ENCODE results near the gene ETS2. TPM values are rescaled to one million over a fixed set of nuclear protein-coding genes. Genes with fewer than 3 reads are reported as not detected.

ETS2 gene
- total and polyA plus RNA-seq, 2 of the 8 experiments (the other 6 are each of a cell fraction or from before 2014, with no cell fraction given) = 11.0 to 45.1 TPM

DNA sequence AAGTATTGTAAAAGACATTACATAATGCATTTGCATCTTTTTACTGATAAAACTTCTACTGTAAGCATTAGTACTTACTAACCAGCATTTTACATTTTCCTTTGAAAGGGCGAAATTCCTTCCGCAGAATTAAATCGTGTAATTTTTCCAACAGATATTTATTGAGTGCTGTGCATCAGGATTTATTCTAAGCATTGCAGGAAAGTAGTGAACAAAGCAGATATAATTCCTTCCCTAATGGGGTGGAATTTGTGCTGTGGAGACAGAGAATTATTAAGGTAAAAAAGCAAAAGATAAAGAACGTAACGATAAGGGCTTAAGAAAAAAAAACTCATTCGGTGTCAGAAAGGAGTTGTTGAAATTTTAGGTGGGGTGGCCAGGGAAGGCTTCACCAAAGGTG is 7.6 kb upstream of the ETS2 start:
- no peak overlapping the region for H3K14ac ChIP-seq (ENCODE audit: insufficient read length)
- no peak overlapping the region for H2BK120ac ChIP-seq (replicated peaks; ENCODE audit: low read depth, low read length)
- no peak overlapping the region for H2AFZ ChIP-seq (ENCODE audit: low read length)
- CTCF ChIA-PET (ENCODE audit: partially characterized antibody) = no interaction called here
- H3K23me2 ChIP-seq (ENCODE audit: low read depth, low read length) = no peaks in the 10 kb centered on the region
- no peak overlapping the region for H3K23ac ChIP-seq (ENCODE audit: insufficient read length)
- H2AK5ac ChIP-seq (ENCODE audit: low read depth, low read length) = no peak overlapping the region
- FAIRE-seq = no peak
- no peak overlapping the region for H2BK20ac ChIP-seq (ENCODE audit: low read length)
- H2BK12ac ChIP-seq (ENCODE audit: low read depth, low read length) = no peak overlapping the region
- peaks cover 0 to 2% (median 0%) of the 10 kb centered on the region in 4 experiments; a peak in 1 of 7 replicates for H3K27me3 ChIP-seq (replicated peaks in 1 of 4; ENCODE audit: control insufficient read depth in 3 of 4, extremely low read depth in 1 of 4, insufficient read depth in 3 of 4, low read length in 3 of 4)
- no peak overlapping the region for H4K5ac ChIP-seq (ENCODE audit: insufficient read length, low read depth, low read length)
- H2BK5ac ChIP-seq (ENCODE audit: low read depth, low read length) = no peak overlapping the region
- H3K4me3 ChIP-seq (ENCODE audit: extremely low read depth in 1 of 4, insufficient read depth in 2 of 4, low read depth in 3 of 4, low read length in 4 of 4) = no peak overlapping the region
- H4K8ac ChIP-seq (ENCODE audit: extremely low read depth, insufficient read depth, low read length) = no peak overlapping the region
- H3K36me3 ChIP-seq (ENCODE audit: control insufficient read depth in 2 of 4, insufficient read depth in 4 of 4, low read length in 3 of 4) = no peaks in the 10 kb centered on the region
- H3K9ac ChIP-seq (replicated peaks in 1 of 4; ENCODE audit: extremely low read depth in 1 of 4, low read depth in 3 of 4, low read length in 3 of 4) = no peak overlapping the region
- 89% methylated on average over 6 of the region's 6 CpGs; no CpG with 5 or more reads in 1 of the 2 experiments for WGBS, 2 experiments (ENCODE audit: extremely low coverage in 1 of 2, insufficient coverage in 1 of 2, insufficient read length in 1 of 2, insufficient replicate concordance in 2 of 2, low coverage in 1 of 2, low lambda C conversion rate in 2 of 2, missing lambda C conversion rate in 1 of 2)
- no peak overlapping the region for H3K27ac ChIP-seq (ENCODE audit: low read depth, low read length)
- POLR2A ChIA-PET (ENCODE audit: partially characterized antibody) = interaction anchor here (1.3 kb wide), 1 partner anchor 8 kb away, joined by 3 read pairs; the partner anchor contains the start of gene ETS2
- DNase-seq (ENCODE audit: low read depth in 1 of 2, low spot score in 2 of 2) = no peak
- no peaks in the 10 kb centered on the region for H3K79me2 ChIP-seq (ENCODE audit: control insufficient read depth in 1 of 2, insufficient read depth in 2 of 2, low read length in 2 of 2)
- no peak overlapping the region for H3K56ac ChIP-seq (replicated peaks; ENCODE audit: insufficient read length, low read depth, low read length)
- no peak overlapping the region for H4K91ac ChIP-seq (replicated peaks; ENCODE audit: insufficient read length, low read length)
- H2BK15ac ChIP-seq (ENCODE audit: low read length) = no peak overlapping the region
- no peaks in the 10 kb centered on the region for H4K20me1 ChIP-seq (replicated peaks in 1 of 2; ENCODE audit: control insufficient read depth in 1 of 2, insufficient read depth in 2 of 2, low read length in 2 of 2)
- no peaks in the 10 kb centered on the region; a peak in 1 of 7 replicates for H3K4me1 ChIP-seq (replicated peaks in 1 of 4; ENCODE audit: control insufficient read depth in 3 of 4, insufficient read depth in 4 of 4, low read length in 3 of 4)
- no peak overlapping the region for H3K4me2 ChIP-seq (ENCODE audit: insufficient read depth in 1 of 2, low read depth in 2 of 2, low read length in 2 of 2)
- no peak overlapping the region for H3K18ac ChIP-seq (ENCODE audit: extremely low read depth, low read length)
- H3K9me3 ChIP-seq (ENCODE audit: insufficient read depth in 2 of 2, low read depth in 1 of 2, low read length in 1 of 2) = no peaks in the 10 kb centered on the region
- H3K4ac ChIP-seq (replicated peaks; ENCODE audit: insufficient read length, low read depth, low read length) = no peak overlapping the region
- no peaks in the 10 kb centered on the region for H3K79me1 ChIP-seq (ENCODE audit: low read depth, low read length)
- TF ChIP-seq CBX8 (IDR thresholded peaks at IDR 0.05; ENCODE audit: borderline replicate concordance, low read depth, low read length) = no peak
- TF ChIP-seq, protein P1, sequence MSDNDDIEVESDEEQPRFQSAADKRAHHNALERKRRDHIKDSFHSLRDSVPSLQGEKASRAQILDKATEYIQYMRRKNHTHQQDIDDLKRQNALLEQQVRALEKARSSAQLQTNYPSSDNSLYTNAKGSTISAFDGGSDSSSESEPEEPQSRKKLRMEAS (IDR thresholded peaks at IDR 0.05) = no peak
- no peak for TF ChIP-seq ZNF274 (IDR thresholded peaks at IDR 0.05; ENCODE audit: borderline replicate concordance, extremely low read depth, low read length)
- no peak for TF ChIP-seq YY1 (IDR thresholded peaks at IDR 0.05; ENCODE audit: low read depth, low read length)
- TF ChIP-seq SUZ12 (IDR thresholded peaks at IDR 0.05; ENCODE audit: low read length) = no peak
- TF ChIP-seq, protein P2, sequence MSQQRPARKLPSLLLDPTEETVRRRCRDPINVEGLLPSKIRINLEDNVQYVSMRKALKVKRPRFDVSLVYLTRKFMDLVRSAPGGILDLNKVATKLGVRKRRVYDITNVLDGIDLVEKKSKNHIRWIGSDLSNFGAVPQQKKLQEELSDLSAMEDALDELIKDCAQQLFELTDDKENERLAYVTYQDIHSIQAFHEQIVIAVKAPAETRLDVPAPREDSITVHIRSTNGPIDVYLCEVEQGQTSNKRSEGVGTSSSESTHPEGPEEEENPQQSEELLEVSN (IDR thresholded peaks at IDR 0.05) = no peak
- no peak for TF ChIP-seq POLR2AphosphoS5 (IDR thresholded peaks at IDR 0.05; ENCODE audit: low read depth, low read length)
